Osteoblast (primary cell): Measurements from ENCODE around the gene CFAP47. TPM values are rescaled to one million over a fixed set of nuclear protein-coding genes. Genes with fewer than 3 reads are reported as not detected.

Experiments
- DNase-seq: peaks from one replicate; pipeline ENCODE4 v3.0.0; 2011; ENCODE audit warnings: low spot score, mixed read lengths; ENCODE audit not compliant: insufficient read length; ENCODE audit errors: missing footprints
- H2AFZ ChIP-seq: 2 replicates; pipeline ENCODE4 v1.6.0; 2011; ENCODE audit warnings: mild to moderate bottlenecking, low read length
- H3K27ac ChIP-seq: 2 replicates; pipeline ENCODE4 v1.5.1; 2011; ENCODE audit warnings: mild to moderate bottlenecking, low read depth, low read length, moderate library complexity
- H3K27me3 ChIP-seq: 2 replicates; pipeline ENCODE4 v1.6.0; 2012; ENCODE audit warnings: mild to moderate bottlenecking, control low read depth, inconsistent platforms, low read length, moderate library complexity; ENCODE audit not compliant: insufficient read depth
- H3K36me3 ChIP-seq: 2 replicates; pipeline ENCODE4 v1.5.1; 2011; ENCODE audit warnings: mild to moderate bottlenecking, low read length, control low read depth, moderate library complexity; ENCODE audit not compliant: insufficient read depth
- H3K4me1 ChIP-seq: 2 replicates; pipeline ENCODE4 v1.5.1; 2011; ENCODE audit warnings: mild to moderate bottlenecking, low read length, control low read depth, moderate library complexity; ENCODE audit not compliant: insufficient read depth
- H3K4me2 ChIP-seq: 2 replicates; pipeline ENCODE4 v1.6.0; 2011; ENCODE audit warnings: mild to moderate bottlenecking, low read length; ENCODE audit not compliant: insufficient read depth
- H3K4me3 ChIP-seq: fragments of 200-600 bp; sonication (generic); 3 replicates; pipeline ENCODE4 v1.5.1; 2012; ENCODE audit warnings: mild to moderate bottlenecking, low read length, inconsistent platforms; ENCODE audit not compliant: insufficient read depth
- H3K79me2 ChIP-seq: 2 replicates; pipeline ENCODE4 v1.6.0; 2012; ENCODE audit warnings: mild to moderate bottlenecking, low read length, control low read depth, inconsistent platforms; ENCODE audit not compliant: insufficient read depth
- H3K9me3 ChIP-seq: 2 replicates; pipeline ENCODE4 v1.5.1; 2011; ENCODE audit warnings: low read depth, low read length, control low read depth
- H4K20me1 ChIP-seq: 2 replicates; pipeline ENCODE4 v1.6.0; 2012; ENCODE audit warnings: mild to moderate bottlenecking, low read length, control low read depth; ENCODE audit not compliant: insufficient read depth
- CTCF ChIP-seq: IDR thresholded peaks from 2 replicates; pipeline ENCODE4 v1.5.1; 2011; ENCODE audit warnings: mild to moderate bottlenecking, low read depth, low read length, moderate library complexity; ENCODE audit errors: extremely low read depth
- total RNA-seq: library from RNA; depleted of rRNA; stranded (reverse); fragments of >200 nt; gene quantifications from 2 replicates; pipeline ENCODE4 v1.2.3, GENCODE V29; 2012

CFAP47 gene
- total RNA-seq, 1 donor = not detected

- H3K79me2 ChIP-seq = no peaks in the 10 kb centered on the region
- H3K4me1 ChIP-seq = no peaks in the 10 kb centered on the region
- no peak for TF ChIP-seq CTCF
- no peak overlapping the region for H2AFZ ChIP-seq
- H4K20me1 ChIP-seq = no peaks in the 10 kb centered on the region
- H3K4me3 ChIP-seq = no peak overlapping the region
- H3K9me3 ChIP-seq = no peaks in the 10 kb centered on the region
- H3K36me3 ChIP-seq = no peaks in the 10 kb centered on the region
- no peaks in the 10 kb centered on the region for H3K27me3 ChIP-seq
- H3K27ac ChIP-seq = no peak overlapping the region
- H3K4me2 ChIP-seq = no peak overlapping the region
- no peak for DNase-seq
Measured at GRCh38 chrX:36383495-36383894, 464.0 kb downstream of the CFAP47 start.

- no peaks in the 10 kb centered on the region for H3K79me2 ChIP-seq
- H3K9me3 ChIP-seq = peaks cover 2% of the 10 kb centered on the region
- no peaks in the 10 kb centered on the region for H4K20me1 ChIP-seq
- no peaks in the 10 kb centered on the region for H3K4me1 ChIP-seq
- no peak overlapping the region for H3K4me2 ChIP-seq
- TF ChIP-seq CTCF = no peak
- no peak overlapping the region for H2AFZ ChIP-seq
- no peak for DNase-seq
- no peak overlapping the region for H3K4me3 ChIP-seq
- no peaks in the 10 kb centered on the region for H3K36me3 ChIP-seq
- H3K27me3 ChIP-seq = no peaks in the 10 kb centered on the region
- no peak overlapping the region for H3K27ac ChIP-seq
Measured at GRCh38 chrX:36388901-36389300, 469.4 kb downstream of the CFAP47 start.

GRCh38 chrX:36401774-36402173 is 482.2 kb downstream of the CFAP47 start:
- Histone ChIP-seq H2AFZ (no peak overlapping the region), H3K36me3 (no peaks in the 10 kb centered on the region), H3K27me3 (no peaks in the 10 kb centered on the region), H3K4me1 (no peaks in the 10 kb centered on the region), H3K4me3 (no peak overlapping the region), H4K20me1 (no peaks in the 10 kb centered on the region), H3K27ac (no peak overlapping the region), H3K9me3 (no peaks in the 10 kb centered on the region), H3K4me2 (no peak overlapping the region), H3K79me2 (no peaks in the 10 kb centered on the region)
- DNase-seq = no peak
- TF ChIP-seq CTCF = no peak

GRCh38 chrX:36407836-36408235 is 488.3 kb downstream of the CFAP47 start:
- Histone ChIP-seq H3K27me3 (no peaks in the 10 kb centered on the region), H3K79me2 (no peaks in the 10 kb centered on the region), H3K4me3 (no peak overlapping the region), H3K4me2 (no peak overlapping the region), H4K20me1 (no peaks in the 10 kb centered on the region), H3K27ac (no peak overlapping the region), H2AFZ (no peak overlapping the region), H3K4me1 (no peaks in the 10 kb centered on the region), H3K36me3 (no peaks in the 10 kb centered on the region), H3K9me3 (no peaks in the 10 kb centered on the region)
- no peak for DNase-seq
- no peak for TF ChIP-seq CTCF
